ENCODE data around the gene POLDIP2. TPM values are rescaled to one million over a fixed set of nuclear protein-coding genes. Genes with fewer than 3 reads are reported as not detected.

Gene POLDIP2
- total RNA-seq, 1 experiment from 2014 or later = 149 TPM

DNA sequence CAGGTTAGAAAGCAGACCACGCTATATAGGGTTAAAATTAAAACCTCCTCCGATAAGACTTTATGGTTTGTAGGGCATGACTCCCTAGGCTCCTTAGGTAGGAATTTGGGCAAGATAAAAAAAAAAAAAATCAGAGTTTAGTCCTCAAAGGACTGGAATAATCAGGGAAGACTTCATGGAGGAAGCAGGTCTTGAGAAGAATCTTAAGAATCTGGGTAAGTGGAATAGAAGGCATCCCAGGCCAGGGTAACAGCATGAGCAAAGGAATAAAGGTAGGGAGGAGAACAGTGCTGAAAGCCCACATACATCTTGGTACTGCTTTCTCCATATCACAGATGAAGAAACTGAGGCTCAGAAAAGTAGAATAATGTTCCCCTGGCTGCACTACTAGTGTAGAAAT, 33.2 kb upstream of the POLDIP2 start:
- no peak for DNase-seq (ENCODE audit: extremely low read depth, low read depth)

DNA sequence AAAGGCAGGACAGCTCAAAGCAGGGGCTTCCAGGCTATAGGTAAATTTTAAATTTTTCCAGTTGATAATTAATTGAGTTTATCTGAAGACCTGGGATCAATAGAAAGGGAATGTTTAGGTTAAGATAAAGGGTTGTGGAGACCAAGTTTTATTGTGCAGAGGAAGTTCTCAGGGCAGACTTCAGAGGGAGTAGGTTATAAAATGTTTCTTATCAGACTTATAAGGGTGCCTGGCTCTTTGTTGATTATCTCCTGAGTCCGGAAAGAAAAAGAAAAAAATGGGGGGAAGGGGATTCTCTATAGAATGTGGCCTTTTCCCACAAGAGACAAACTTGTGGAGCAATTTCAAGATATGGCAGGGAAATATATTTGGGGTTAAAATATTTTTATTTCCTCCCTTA, 32.8 kb upstream of the POLDIP2 start:
- DNase-seq (ENCODE audit: extremely low read depth, low read depth) = no peak

DNA sequence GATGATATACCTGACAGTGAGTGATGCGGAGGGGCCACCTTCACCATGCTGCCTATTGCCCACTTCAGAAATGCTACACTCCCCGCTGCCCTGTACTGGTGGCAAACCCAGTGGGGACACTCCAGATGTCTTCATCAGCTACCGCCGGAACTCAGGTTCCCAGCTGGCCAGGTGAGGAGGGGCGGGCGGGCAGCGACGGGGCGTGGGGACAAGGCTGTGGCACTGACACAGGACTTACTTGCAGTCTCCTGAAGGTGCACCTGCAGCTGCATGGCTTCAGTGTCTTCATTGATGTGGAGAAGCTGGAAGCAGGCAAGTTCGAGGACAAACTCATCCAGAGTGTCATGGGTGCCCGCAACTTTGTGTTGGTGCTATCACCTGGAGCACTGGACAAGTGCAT, 30.8 kb upstream of the POLDIP2 start:
- no peak for DNase-seq (ENCODE audit: extremely low read depth, low read depth)

DNA sequence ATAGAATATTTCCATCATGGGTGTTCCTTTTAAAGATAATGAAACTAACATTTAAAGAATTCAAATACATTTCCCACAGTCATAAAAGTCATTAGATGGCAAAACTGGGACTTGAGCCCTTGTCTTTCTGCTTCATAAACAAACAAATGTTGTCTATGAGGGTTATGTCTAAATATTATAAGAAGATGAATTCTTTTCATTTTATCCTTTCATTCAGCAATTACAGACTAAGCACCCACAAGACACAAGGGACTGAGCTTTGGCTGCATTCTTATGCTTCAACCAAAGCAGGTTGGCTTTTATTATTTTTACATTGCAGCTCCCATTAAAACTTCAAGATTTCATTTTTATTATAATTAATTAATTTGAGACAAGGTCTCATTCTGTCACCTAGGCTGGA, 29.1 kb upstream of the POLDIP2 start:
- DNase-seq (ENCODE audit: extremely low read depth, low read depth) = no peak

DNA sequence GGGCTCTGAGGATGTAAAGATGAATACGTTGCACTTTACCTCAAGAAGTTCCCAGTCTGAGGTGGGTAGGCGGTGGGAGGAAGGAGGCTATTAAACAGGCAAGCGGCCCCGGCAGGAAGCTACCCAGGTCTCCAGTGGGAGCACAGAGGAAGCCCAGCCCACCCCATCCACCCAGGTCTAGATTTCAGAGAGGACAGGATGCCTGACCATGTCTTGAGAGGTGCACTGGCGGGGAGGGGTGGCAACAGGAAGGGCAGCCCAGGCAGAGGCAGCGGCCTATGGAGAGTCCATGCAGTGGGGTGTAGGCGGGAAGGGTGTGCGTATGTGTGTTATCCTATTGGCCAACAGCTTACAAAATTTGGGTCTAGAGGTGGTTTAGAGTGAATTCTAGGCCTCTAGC, 28.1 kb upstream of the POLDIP2 start:
- DNase-seq (ENCODE audit: extremely low read depth, low read depth) = no peak

DNA sequence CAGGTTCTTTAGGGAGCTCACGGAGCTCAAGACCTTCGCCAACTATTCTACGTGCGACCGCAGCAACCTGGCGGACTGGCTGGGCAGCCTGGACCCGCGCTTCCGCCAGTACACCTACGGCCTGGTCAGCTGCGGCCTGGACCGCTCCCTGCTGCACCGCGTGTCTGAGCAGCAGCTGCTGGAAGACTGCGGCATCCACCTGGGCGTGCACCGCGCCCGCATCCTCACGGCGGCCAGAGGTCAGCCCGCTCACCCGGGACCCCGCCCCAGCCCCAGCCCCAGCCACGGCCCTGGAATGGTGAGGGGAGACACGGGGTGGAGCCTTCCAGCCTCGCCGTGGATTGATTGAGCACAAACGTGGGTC, 27.7 kb upstream of the POLDIP2 start:
- no peak for DNase-seq (ENCODE audit: extremely low read depth, low read depth)

DNA sequence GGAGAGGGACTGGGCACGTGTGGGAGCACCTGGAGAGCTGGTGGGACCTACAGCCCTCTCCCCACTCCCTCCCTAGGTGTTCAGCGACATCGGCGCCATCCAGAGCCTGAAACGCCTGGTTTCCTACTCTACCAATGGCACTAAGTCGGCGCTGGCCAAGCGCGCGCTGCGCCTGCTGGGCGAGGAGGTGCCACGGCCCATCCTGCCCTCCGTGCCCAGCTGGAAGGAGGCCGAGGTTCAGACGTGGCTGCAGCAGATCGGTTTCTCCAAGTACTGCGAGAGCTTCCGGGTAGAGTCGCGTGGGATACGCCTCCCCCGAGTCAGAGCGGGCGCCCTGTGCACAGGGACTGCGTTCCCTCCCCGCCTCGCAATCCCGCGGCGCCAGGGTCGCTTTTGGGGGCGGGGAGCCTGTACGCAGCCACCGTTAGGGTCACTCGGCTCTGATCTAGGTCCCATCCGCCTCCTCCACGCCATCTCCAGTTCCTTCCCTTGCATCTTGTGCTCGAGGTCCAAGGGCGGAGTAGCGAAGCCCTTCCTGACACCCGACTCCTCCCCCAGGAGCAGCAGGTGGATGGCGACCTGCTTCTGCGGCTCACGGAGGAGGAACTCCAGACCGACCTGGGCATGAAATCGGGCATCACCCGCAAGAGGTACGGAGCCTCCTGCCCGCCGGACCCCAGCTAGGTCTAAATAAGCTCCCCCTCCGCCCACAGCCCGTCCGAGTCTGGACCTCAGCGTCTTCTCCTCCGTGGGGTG, 27.1 kb upstream of the POLDIP2 start:
- DNase-seq (ENCODE audit: extremely low read depth, low read depth) = no peak

DNA sequence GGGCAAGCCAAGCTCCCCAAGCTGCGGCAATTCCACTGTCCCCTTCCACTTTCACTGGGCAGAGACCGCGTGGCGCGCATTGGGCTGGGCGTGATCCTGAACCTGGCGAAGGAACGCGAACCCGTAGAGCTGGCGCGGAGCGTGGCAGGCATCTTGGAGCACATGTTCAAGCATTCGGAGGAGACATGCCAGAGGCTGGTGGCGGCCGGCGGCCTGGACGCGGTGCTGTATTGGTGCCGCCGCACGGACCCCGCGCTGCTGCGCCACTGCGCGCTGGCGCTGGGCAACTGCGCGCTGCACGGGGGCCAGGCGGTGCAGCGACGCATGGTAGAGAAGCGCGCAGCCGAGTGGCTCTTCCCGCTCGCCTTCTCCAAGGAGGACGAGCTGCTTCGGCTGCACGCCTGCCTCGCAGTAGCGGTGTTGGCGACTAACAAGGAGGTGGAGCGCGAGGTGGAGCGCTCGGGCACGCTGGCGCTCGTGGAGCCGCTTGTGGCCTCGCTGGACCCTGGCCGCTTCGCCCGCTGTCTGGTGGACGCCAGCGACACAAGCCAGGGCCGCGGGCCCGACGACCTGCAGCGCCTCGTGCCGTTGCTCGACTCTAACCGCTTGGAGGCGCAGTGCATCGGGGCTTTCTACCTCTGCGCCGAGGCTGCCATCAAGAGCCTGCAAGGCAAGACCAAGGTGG, 24.0 kb upstream of the POLDIP2 start:
- DNase-seq (ENCODE audit: extremely low read depth, low read depth) = no peak

DNA sequence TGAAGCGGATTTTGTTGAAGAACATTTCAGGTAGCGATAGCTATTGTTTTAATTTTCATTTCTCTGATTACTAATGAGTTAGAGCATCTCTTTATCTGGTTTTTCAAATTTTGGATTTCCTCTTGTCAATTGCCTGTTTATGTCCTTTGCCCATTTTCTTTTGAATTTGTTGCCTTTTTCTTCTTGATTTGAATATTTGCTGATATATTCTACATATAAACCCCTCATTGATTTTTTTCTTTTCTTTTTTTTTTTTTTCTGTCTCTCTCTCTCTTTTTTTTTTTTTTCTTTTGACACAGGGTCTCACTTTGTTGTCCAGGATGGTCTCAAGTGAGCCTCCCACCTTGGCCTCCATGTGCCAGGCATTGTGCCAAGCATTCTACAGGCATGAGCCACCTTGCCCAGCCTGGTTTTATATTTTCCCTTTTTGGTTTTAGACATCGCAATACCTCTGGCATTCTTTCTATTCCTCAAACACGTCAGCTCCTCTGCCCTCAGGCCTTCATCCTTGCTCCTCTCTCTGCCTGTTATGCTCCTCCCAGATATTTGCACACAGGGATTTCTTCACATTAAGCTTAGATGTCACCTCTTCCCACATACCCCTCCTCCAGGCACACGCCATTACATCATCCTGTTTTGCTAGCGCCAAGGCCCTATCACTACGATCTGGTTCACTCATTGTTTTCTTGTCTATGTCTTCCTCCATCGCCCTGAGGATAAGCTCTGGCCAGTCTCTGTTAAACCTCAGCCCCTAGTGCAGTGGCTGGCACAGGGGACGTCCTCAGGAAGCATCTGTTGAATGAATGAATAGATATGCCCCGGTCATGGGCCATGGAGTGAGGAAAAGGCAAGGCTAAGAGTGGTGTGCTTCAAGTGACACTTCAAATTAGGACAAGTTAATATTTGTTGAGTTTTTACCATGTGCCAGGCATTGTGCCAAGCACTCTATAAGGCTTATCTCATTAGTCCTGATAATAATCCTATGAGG, 22.8 kb upstream of the POLDIP2 start:
- peak; percentile 40 for DNase-seq (ENCODE audit: extremely low read depth, low read depth)

DNA sequence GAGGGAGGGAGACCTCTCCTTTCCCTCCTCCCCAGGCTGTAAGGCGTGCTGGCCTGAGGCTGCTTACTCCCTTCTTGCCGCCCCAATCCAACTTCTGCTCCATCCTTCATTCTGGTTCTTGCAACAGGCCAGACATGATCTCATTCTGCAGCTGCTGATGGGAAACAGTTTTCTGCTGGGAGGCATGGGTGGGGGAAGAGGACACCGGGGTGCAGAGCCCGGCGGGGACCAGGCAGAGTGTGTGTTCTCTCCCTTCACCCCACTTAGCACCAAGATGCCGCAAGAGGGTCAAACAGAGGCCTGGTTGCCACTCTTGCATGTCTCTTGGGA, 15.6 kb upstream of the POLDIP2 start:
- DNase-seq (ENCODE audit: extremely low read depth, low read depth) = no peak

DNA sequence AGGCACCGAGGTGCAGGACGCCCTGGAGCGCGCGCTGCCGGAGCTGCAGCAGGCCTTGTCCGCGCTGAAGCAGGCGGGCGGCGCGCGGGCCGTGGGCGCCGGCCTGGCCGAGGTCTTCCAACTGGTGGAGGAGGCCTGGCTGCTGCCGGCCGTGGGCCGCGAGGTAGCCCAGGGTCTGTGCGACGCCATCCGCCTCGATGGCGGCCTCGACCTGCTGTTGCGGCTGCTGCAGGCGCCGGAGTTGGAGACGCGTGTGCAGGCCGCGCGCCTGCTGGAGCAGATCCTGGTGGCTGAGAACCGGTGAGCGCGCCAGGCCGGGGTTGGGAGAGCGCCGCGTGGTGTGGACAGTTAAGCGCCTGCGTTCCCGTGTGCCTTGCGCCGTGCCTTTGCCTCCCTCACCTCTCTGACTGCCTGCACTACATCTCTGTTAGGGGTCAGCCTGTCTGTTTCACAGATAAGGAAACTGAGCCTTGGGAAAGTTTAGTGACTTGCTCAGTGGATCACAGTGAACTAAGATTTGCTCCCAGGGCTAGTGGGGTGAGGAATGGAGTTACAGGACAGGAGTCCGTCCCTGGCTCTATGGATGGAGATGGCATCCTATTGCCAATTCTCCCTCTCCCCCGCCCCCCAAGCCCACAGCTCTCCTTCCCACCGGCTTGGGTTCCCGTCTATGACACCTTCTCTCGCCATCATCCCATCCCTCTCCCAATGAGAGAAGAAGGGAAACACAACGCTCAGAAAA, 15.0 kb upstream of the POLDIP2 start:
- no peak for DNase-seq (ENCODE audit: extremely low read depth, low read depth)

DNA sequence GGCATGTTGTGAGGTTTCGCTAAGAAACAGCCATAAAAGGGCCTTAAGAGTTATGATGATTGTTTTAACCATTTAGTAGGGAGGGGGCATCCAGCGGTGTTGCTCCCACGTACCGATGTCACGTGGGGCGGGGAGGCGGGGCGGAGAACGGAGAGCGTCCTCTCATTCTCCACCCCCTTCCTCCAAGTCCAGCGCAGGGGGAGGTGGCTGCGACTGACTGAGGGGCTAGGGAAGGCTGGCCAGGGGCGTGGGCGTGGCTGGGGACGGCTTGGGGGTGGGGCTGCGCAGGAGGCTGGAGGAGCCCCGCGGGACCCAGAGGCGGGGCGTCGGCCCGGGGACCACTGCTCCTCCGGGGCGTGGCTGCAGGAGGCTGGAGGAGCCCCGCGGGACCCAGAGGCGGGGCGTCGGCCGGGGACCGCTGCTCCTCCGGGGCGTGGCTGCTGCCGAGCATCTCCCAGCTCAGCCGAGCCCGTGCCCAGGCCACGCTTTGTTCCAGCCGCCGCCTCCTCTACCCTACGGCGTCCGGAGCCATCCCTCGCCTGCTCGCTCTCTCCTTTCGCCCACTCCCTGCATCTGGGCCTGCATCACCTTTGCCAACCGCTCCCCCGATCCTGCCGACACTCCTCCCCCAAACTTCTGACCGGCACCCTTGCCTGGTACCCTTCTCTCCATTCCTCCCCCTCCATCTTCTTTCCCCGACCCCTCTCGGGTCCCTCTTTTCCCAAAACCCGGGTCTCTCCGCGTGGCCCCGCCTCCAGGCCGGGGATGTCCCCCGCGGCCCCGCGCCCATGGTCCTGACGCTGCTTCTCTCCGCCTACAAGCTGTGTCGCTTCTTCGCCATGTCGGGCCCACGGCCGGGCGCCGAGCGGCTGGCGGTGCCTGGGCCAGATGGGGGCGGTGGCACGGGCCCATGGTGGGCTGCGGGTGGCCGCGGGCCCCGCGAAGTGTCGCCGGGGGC, 14.2 kb upstream of the POLDIP2 start, which contains the start of gene SARM1:
Gene SARM1 (plus strand): TSS at position 450 of the 958 bp plus-strand sequence. CDS start 339 bp downstream, at position 789.
- DNase-seq (ENCODE audit: extremely low read depth, low read depth) = peak; percentile 79

DNA sequence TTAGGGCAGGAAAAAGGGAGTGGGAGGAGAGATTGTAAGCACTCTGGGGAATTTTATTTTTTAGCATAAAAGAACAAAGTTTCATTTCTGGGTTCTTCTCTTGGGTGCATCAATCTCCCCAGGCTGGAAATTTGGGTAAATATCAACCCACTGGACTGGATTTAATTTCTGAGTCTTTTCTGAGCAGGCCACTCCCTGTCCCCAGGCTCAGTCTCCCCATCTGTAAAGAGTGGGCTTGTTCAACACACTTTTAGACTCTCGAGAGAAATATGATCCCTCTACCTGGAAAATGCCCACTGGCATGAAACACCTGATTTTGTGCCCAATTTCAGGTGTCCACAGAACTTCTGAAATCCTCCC, 13.4 kb upstream of the POLDIP2 start:
- DNase-seq (ENCODE audit: extremely low read depth, low read depth) = no peak

DNA sequence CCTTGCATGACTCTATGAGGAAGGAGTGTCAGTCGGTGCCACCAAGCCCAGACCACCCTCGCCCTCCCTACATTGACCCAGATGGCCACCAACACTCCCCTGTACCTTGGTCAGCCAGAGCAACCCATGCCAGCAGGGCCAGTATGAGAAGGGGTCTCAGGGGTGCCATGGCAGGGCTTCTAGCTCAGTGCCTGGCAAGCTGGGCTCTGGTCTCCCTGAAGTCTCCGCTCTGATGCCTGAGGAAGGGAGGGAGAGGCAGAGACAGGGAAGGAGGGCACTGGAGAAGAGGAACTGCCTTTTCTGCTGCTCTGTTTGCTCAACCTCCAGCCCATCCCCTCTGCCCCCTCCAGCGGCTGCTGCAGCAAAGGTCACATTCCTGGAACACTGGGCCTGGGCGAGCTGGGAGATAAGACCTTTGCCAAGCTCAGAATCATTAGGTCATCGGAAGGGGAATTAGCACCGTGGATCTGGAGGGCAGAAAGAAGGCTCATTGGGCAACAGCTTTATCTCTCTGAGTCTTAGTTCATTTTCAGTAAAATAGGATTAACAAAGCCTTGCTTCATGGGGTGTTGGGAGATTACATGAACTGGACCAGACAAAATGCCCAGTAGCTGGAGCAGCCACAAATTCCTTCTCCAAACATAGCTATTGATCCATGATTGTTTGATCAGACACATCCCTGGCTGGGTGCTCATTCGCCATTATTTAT, 12.9 kb upstream of the POLDIP2 start, which contains the start of gene VTN:
Gene VTN (minus strand): TSS at position 273 of the 709 bp plus-strand sequence. CDS start 104 bp downstream, at position 169.
- peak; percentile 51 for DNase-seq (ENCODE audit: extremely low read depth, low read depth)

DNA sequence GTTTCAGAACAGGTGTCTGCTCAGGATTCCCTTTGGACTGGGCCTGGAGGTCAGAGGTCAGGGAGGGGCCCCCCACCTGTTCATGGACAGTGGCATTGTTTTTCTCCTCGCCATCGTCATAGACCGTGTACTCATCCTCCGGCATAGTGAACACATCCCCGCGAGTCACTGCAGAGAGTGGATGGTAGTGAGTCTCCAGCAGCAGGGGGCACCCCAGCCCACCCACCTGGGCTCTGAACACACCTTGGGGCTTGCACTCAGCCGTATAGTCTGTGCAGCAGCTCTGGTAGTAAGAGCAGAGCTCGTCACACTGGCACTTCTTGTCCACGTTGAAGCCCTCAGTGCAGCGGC, 12.3 kb upstream of the POLDIP2 start:
- DNase-seq (ENCODE audit: extremely low read depth, low read depth) = no peak

DNA sequence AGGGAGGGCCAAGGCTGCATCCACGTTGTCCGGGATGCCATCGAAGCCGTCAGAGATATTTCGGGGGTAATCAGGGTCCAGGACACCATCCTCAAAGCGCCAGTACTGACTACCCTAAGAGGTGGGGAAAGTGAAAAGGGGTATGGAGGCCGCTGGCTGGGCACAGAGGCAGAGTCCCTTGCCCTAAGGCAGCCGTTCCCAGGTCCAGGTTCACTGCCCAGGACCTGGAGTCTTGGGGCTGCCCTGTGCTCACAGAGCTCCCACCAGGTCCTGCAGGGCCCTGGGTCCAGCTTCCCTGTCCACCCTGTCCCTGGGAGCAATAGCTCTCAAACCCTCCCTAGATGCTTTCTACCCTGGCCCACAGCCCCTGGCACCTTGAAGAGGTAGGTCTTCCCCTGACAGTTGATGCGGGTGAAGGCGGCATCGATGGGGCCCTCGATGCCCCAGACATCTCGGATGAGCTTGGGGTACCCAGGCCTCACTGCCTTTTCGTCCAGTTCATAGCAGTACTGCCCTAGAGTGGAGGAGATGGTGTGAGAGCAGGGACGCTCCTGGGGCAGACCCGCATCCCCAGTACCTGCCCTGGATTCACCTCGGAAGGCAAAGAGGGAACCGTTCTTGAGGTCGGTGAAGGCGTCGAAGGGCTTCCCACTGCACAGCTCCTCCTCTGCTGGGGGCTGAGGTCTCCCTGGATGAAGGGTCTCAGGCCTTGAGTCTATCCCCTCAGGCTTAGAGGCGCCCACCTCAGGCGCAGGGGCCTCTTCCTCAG, 11.8 kb upstream of the POLDIP2 start:
- no peak for DNase-seq (ENCODE audit: extremely low read depth, low read depth)

DNA sequence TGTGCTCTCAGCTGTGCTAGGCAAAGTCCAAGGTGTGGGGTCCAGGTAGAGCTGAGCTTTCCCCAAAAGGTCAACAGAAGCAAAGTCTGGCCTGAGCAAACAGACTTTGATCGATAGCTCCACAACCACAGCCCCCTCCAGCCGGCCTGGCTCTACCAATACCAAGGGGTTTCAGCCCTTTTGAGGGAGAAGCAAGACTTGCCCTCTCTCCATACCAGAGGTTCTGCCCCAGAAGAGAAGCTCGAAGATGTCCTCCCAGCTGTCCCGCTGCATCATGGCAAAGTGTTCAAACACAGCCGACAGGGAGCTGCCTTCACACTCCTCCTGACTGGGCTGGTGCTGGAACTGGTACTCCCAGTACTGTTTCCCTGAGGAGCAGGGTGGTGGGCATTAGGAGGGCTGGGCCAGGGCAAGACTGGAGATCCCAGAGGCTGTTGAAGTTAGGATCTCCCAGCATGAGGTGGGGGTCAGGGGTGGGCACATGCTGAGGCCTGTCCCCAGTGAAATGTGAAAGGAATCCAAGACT, 11.0 kb upstream of the POLDIP2 start:
- DNase-seq (ENCODE audit: extremely low read depth, low read depth) = no peak
